GM19351 (cell line): ENCODE data around the gene SIPA1.
A peak's percentile ranks its signal among the peaks of the same experiment; 100 is the strongest.
"Not testable (repeated sequence)": the region's sequence is repeated elsewhere in the genome, so short reads cannot be mapped to it uniquely, and the experiment has no call there.

Experiments used
- ATAC-seq: cut with Tn5 transposase; IDR thresholded peaks from one replicate; pipeline ENCODE4 v1.9.1; 2021; ENCODE audit warnings: mild to moderate bottlenecking, moderate library complexity; ENCODE audit not compliant: unreplicated experiment

SIPA1 gene

GRCh38 chr11:65658174-65659021 lies 20.5 kb downstream of the SIPA1 start:
- ATAC-seq = no peak

GRCh38 chr11:65660038-65660437 lies 22.1 kb downstream of the SIPA1 start:
- ATAC-seq = no peak

GRCh38 chr11:65660908-65661307 lies 23.0 kb downstream of the SIPA1 start:
- ATAC-seq = not testable (repeated sequence)

- no peak for ATAC-seq
These were observed 23.8 kb downstream of the SIPA1 start for GRCh38 chr11:65661599-65662246.

GRCh38 chr11:65662247-65662798 lies 24.4 kb downstream of the SIPA1 start:
- ATAC-seq = peak; percentile 16

- peak; percentile 81 for ATAC-seq
These were observed 25.1 kb downstream of the SIPA1 start, which contains the start of gene RELA for GRCh38 chr11:65662799-65663638. Gene RELA (minus strand): TSS chr11:65662916. CDS start chr11:65662832, 84 bp downstream.

- peak; percentile 19 for ATAC-seq
These were observed 25.8 kb downstream of the SIPA1 start for GRCh38 chr11:65663639-65664200.

- no peak for ATAC-seq
These were observed 34.4 kb downstream of the SIPA1 start for GRCh38 chr11:65672180-65672860.

GRCh38 chr11:65672982-65673381 lies 35.1 kb downstream of the SIPA1 start:
- ATAC-seq = no peak

GRCh38 chr11:65680192-65680743 lies 42.4 kb downstream of the SIPA1 start:
- no peak for ATAC-seq

GRCh38 chr11:65683480-65683879 lies 45.6 kb downstream of the SIPA1 start:
- ATAC-seq = not testable (repeated sequence)

- ATAC-seq = no peak
These were observed 48.1 kb downstream of the SIPA1 start for GRCh38 chr11:65685981-65686380.

GRCh38 chr11:65691847-65692246 lies 53.9 kb downstream of the SIPA1 start:
- not testable (repeated sequence) for ATAC-seq

- no peak for ATAC-seq
These were observed 54.5 kb downstream of the SIPA1 start for GRCh38 chr11:65692367-65692766.

GRCh38 chr11:65695459-65696241 lies 57.7 kb downstream of the SIPA1 start:
- ATAC-seq = no peak

GRCh38 chr11:65696802-65697552 lies 59.1 kb downstream of the SIPA1 start:
- ATAC-seq = no peak

GRCh38 chr11:65698205-65698604 lies 60.3 kb downstream of the SIPA1 start:
- ATAC-seq = no peak

- no peak for ATAC-seq
These were observed 61.4 kb downstream of the SIPA1 start for GRCh38 chr11:65699306-65699705.
